CD14-positive monocyte (primary cell): ENCODE measurements around the gene AFM. TPM values are rescaled to one million over a fixed set of nuclear protein-coding genes. Genes with fewer than 3 reads are reported as not detected.

Source experiments
- DNase-seq, 3 donors: peaks; one replicate each; pipeline ENCODE4 v3.0.0-alpha.2; 2011 to 2022
- H2AFZ ChIP-seq: 2 replicates; pipeline ENCODE4 v1.6.0; 2012; ENCODE audit warnings: mild to moderate bottlenecking, low read depth, low read length, inconsistent platforms; ENCODE audit not compliant: insufficient read depth, poor library complexity, severe bottlenecking
- H3K27ac ChIP-seq, 2 donors: 1 replicate in 1 of 2; 2 replicates in 1 of 2; pipeline ENCODE4 v1.5.1; 2012 to 2013; ENCODE audit warnings: low read length in 2 of 2, control low read depth in 1 of 2, inconsistent platforms in 1 of 2, low read depth in 1 of 2, mild to moderate bottlenecking in 1 of 2
- H3K27me3 ChIP-seq, 2 donors: one replicate each; pipeline versions ENCODE4 v1.6.0 to v1.6.1; 2011 to 2013; ENCODE audit warnings: low read length in 2 of 2; ENCODE audit not compliant: control insufficient read depth in 2 of 2, insufficient read depth in 2 of 2
- H3K36me3 ChIP-seq, 2 donors: replicated peaks in 1 of 2; 1 replicate in 1 of 2; 2 replicates in 1 of 2; pipeline versions ENCODE4 v1.5.1 to v1.6.1; 2012 to 2013; ENCODE audit warnings: low read length in 2 of 2, control low read depth in 1 of 2, inconsistent platforms in 1 of 2, mild to moderate bottlenecking in 1 of 2; ENCODE audit not compliant: insufficient read depth in 2 of 2, control insufficient read depth in 1 of 2
- H3K4me1 ChIP-seq, 2 donors: 1 replicate in 1 of 2; 2 replicates in 1 of 2; pipeline versions ENCODE4 v1.5.1 to v1.6.1; 2012 to 2013; ENCODE audit warnings: low read length in 2 of 2, control low read depth in 1 of 2, inconsistent platforms in 1 of 2, mild to moderate bottlenecking in 1 of 2, moderate library complexity in 1 of 2; ENCODE audit not compliant: insufficient read depth in 2 of 2, control insufficient read depth in 1 of 2
- H3K4me2 ChIP-seq: replicated peaks from 2 replicates; pipeline ENCODE3; 2012; ENCODE audit warnings: low read length, moderate library complexity, mild to moderate bottlenecking; ENCODE audit not compliant: poor library complexity, severe bottlenecking; ENCODE audit errors: extremely low read depth
- H3K4me3 ChIP-seq, 3 experiments: fragments of 200-600 bp in 1 of 3; sonication (generic) in 1 of 3; replicated peaks in 1 of 3; 1 replicate in 2 of 3; 2 replicates in 1 of 3; pipeline ENCODE4 v1.5.1; 2011 to 2013; ENCODE audit warnings: low read length in 3 of 3, mild to moderate bottlenecking in 3 of 3, control low read depth in 2 of 3, low read depth in 2 of 3, inconsistent platforms in 1 of 3, moderate library complexity in 1 of 3
- H3K79me2 ChIP-seq: 2 replicates; pipeline ENCODE4 v1.6.0; 2012; ENCODE audit warnings: mild to moderate bottlenecking, control low read depth, inconsistent platforms, low read length, moderate library complexity; ENCODE audit not compliant: insufficient read depth
- H3K9ac ChIP-seq: 2 replicates; pipeline ENCODE4 v1.6.0; 2017; ENCODE audit warnings: low read length, mild to moderate bottlenecking; ENCODE audit not compliant: insufficient read depth, poor library complexity, severe bottlenecking
- H3K9me3 ChIP-seq, 2 donors: replicated peaks in 1 of 2; 1 replicate in 1 of 2; 2 replicates in 1 of 2; pipeline versions ENCODE4 v1.5.1 to v1.6.1; 2012 to 2013; ENCODE audit warnings: low read length in 2 of 2, control low read depth in 1 of 2; ENCODE audit not compliant: control insufficient read depth in 1 of 2, insufficient read depth in 1 of 2
- H4K20me1 ChIP-seq: 2 replicates; pipeline ENCODE4 v1.6.0; 2012; ENCODE audit warnings: mild to moderate bottlenecking, low read length, control low read depth, moderate library complexity; ENCODE audit not compliant: insufficient read depth
- H3K27ac Mint-ChIP-seq, 7 donors: one replicate each; pipeline ENCODE4 v1.8.0; 2020; ENCODE audit warnings: mild to moderate bottlenecking in 7 of 7, mixed read lengths in 7 of 7, moderate library complexity in 6 of 7, inconsistent platforms in 2 of 7
- H3K27me3 Mint-ChIP-seq, 3 donors: one replicate each; pipeline ENCODE4 v1.8.0; 2021 to 2022; ENCODE audit warnings: low read depth in 3 of 3, mild to moderate bottlenecking in 3 of 3, mixed read lengths in 3 of 3, moderate library complexity in 3 of 3, inconsistent platforms in 1 of 3
- H3K36me3 Mint-ChIP-seq, 2 donors: one replicate each; pipeline ENCODE4 v1.8.0; 2020; ENCODE audit warnings: mixed read lengths in 2 of 2, inconsistent platforms in 1 of 2, mild to moderate bottlenecking in 1 of 2
- H3K4me1 Mint-ChIP-seq: one replicate; pipeline ENCODE4 v1.8.0; 2020; ENCODE audit warnings: mild to moderate bottlenecking, mixed read lengths
- H3K4me3 Mint-ChIP-seq, 2 donors: one replicate each; pipeline ENCODE4 v1.8.0; 2020; ENCODE audit warnings: mild to moderate bottlenecking in 2 of 2, mixed read lengths in 2 of 2, moderate library complexity in 1 of 2
- H3K9me3 Mint-ChIP-seq, 7 donors: one replicate each; pipeline ENCODE4 v1.8.0; 2020 to 2022; ENCODE audit warnings: mixed read lengths in 7 of 7, mild to moderate bottlenecking in 6 of 7, moderate library complexity in 6 of 7, inconsistent platforms in 2 of 7
- CTCF ChIP-seq: fragments of 200-600 bp; IDR thresholded peaks from one replicate; pipeline ENCODE4 v1.8.0; 2022; ENCODE audit warnings: antibody characterized with exemption, mild to moderate bottlenecking
- WGBS: methylation state at CpG from one replicate; pipeline ENCODE4 v1.1.5; 2013; ENCODE audit warnings: missing lambda C conversion rate; ENCODE audit not compliant: insufficient coverage; 5-methylcytosine and 5-hydroxymethylcytosine counted together
- intact Hi-C, 2 donors: fragments of 100-400 bp; cut with micrococcal nuclease; formaldehyde crosslinking; loops; one replicate each; pipeline versions ENCODE4 v1.15.0 to v1.15.1; 2023
- polyA plus RNA-seq, 3 donors: library from polyadenylated mRNA; depleted of rRNA in 1 of 3; unstranded in 2 of 3; stranded (reverse) in 1 of 3; fragments of 300-500 nt in 2 of 3; fragments of >200 nt in 1 of 3; fragmentation: Illumina TruSeq in 2 of 3; gene quantifications; 1 replicate in 2 of 3; 2 replicates in 1 of 3; pipeline ENCODE4 v1.2.3, GENCODE V29; 2012 to 2021

The AFM gene
- polyA plus RNA-seq, 3 donors = not detected

- Mint-ChIP-seq H3K9me3 (peaks cover 0 to 3% (median 0%) of the 10 kb centered on the region in 7 donors), H3K27me3 (peaks cover 0 to 2% (median 0%) of the 10 kb centered on the region in 3 donors), H3K4me3 (no peak overlapping the region), H3K27ac (no peak overlapping the region), H3K36me3 (no peaks in the 10 kb centered on the region), H3K4me1 (no peaks in the 10 kb centered on the region)
- DNase-seq = no peak
- Histone ChIP-seq H3K79me2 (no peaks in the 10 kb centered on the region), H3K9ac (no peak overlapping the region), H3K4me1 (no peaks in the 10 kb centered on the region), H3K36me3 (no peaks in the 10 kb centered on the region), H3K4me3 (no peak overlapping the region), H3K27ac (no peak overlapping the region), H3K4me2 (no peak overlapping the region), H2AFZ (no peak overlapping the region), H3K27me3 (no peaks in the 10 kb centered on the region), H4K20me1 (no peaks in the 10 kb centered on the region), H3K9me3 (no peaks in the 10 kb centered on the region)
- TF ChIP-seq CTCF = no peak
- intact Hi-C loops = no loop called here
- 100% methylated on average over 3 of the region's 5 CpGs for WGBS
Observed at GRCh38 chr4:73501664-73502265, 20.2 kb downstream of the AFM start.

- DNase-seq = no peak
- no peak overlapping the region for H3K9ac ChIP-seq
- peaks cover 0 to 2% (median 0%) of the 10 kb centered on the region in 3 donors for H3K27me3 Mint-ChIP-seq
- H3K79me2 ChIP-seq = no peaks in the 10 kb centered on the region
- H3K4me1 ChIP-seq = no peaks in the 10 kb centered on the region
- H3K4me2 ChIP-seq = no peak overlapping the region
- H3K36me3 Mint-ChIP-seq = no peaks in the 10 kb centered on the region
- no peak overlapping the region for H3K4me3 ChIP-seq
- no peaks in the 10 kb centered on the region for H3K27me3 ChIP-seq
- no peaks in the 10 kb centered on the region for H3K9me3 ChIP-seq
- H3K4me3 Mint-ChIP-seq = no peak overlapping the region
- no peak overlapping the region for H3K27ac ChIP-seq
- no peak overlapping the region for H3K27ac Mint-ChIP-seq
- intact Hi-C loops = no loop called here
- no peak overlapping the region for H2AFZ ChIP-seq
- no CpG with 5 or more reads among the region's 2 CpGs for WGBS
- H4K20me1 ChIP-seq = no peaks in the 10 kb centered on the region
- no peaks in the 10 kb centered on the region for H3K4me1 Mint-ChIP-seq
- no peaks in the 10 kb centered on the region for H3K9me3 Mint-ChIP-seq
- no peak for TF ChIP-seq CTCF
- no peaks in the 10 kb centered on the region for H3K36me3 ChIP-seq
Observed at GRCh38 chr4:73505567-73505966, 24.0 kb downstream of the AFM start.
